Breast epithelium (tissue), 4 donors: ENCODE results near the gene AFF3. TPM values are rescaled to one million over a fixed set of nuclear protein-coding genes. Genes with fewer than 3 reads are reported as not detected.

Source experiments
- DNase-seq, 2 donors: peaks; one replicate each; pipeline ENCODE4 v3.0.0-alpha.2; 2019; ENCODE audit warnings: low spot score in 2 of 2
- H3K27ac ChIP-seq, 2 donors: fragments of 200-600 bp; sonication (generic) in 1 of 2; one replicate each; pipeline ENCODE4 v1.5.1; 2016 to 2019; ENCODE audit warnings: mild to moderate bottlenecking in 1 of 2
- H3K27me3 ChIP-seq, 2 donors: fragments of 200-600 bp; sonication (generic) in 1 of 2; one replicate each; pipeline versions ENCODE4 v1.5.1 to v1.6.0; 2017 to 2019; ENCODE audit warnings: control low read depth in 1 of 2, mild to moderate bottlenecking in 1 of 2
- H3K36me3 ChIP-seq: fragments of 200-600 bp; one replicate; pipeline ENCODE4 v1.5.1; 2019
- H3K4me1 ChIP-seq, 2 donors: fragments of 200-600 bp; sonication (generic); one replicate each; pipeline ENCODE4 v1.5.1; 2016 to 2019; ENCODE audit warnings: control low read depth in 1 of 2
- H3K4me3 ChIP-seq, 3 donors: fragments of 200-600 bp; sonication (generic); 1 replicate in 2 of 3; 2 replicates in 1 of 3; pipeline ENCODE4 v1.5.1; 2016 to 2019; ENCODE audit warnings: mild to moderate bottlenecking in 3 of 3, moderate library complexity in 2 of 3
- H3K9me3 ChIP-seq, 2 donors: fragments of 200-600 bp; sonication (generic) in 1 of 2; one replicate each; pipeline ENCODE4 v1.5.1; 2016 to 2019; ENCODE audit warnings: control low read depth in 1 of 2
- POLR2A ChIP-seq: fragments of 450-650 bp; IDR thresholded peaks from one replicate; pipeline ENCODE4 v1.6.1; 2016; ENCODE audit warnings: antibody characterized with exemption, mild to moderate bottlenecking, moderate library complexity
- POLR2AphosphoS5 ChIP-seq, 3 donors: sonication (generic); formaldehyde crosslinking; IDR thresholded peaks; one replicate each; pipeline ENCODE4 v1.6.1; 2017; ENCODE audit warnings: antibody characterized with exemption in 3 of 3
- intact Hi-C: fragments of 100-400 bp; cut with DNase I; formaldehyde crosslinking; loops from one replicate; pipeline ENCODE4 v1.15.1; 2023; ENCODE audit warnings: low total_unique reads
- total RNA-seq, 3 donors: library from RNA; depleted of rRNA; stranded (reverse); fragments of >200 nt; gene quantifications; one replicate each; pipeline ENCODE4 v1.1.0, GENCODE V29; 2016
- TF ChIP-seq, protein P1 (sequence below), 3 donors: fragments of 450-650 bp; IDR thresholded peaks; one replicate each; pipeline ENCODE4 v1.5.1; 2016 to 2017; ENCODE audit warnings: antibody characterized with exemption in 3 of 3, mild to moderate bottlenecking in 3 of 3, moderate library complexity in 3 of 3

The AFF3 gene
- total RNA-seq, 3 donors from 2014 or later: 8.2 to 116 (median 63.6) TPM

DNA sequence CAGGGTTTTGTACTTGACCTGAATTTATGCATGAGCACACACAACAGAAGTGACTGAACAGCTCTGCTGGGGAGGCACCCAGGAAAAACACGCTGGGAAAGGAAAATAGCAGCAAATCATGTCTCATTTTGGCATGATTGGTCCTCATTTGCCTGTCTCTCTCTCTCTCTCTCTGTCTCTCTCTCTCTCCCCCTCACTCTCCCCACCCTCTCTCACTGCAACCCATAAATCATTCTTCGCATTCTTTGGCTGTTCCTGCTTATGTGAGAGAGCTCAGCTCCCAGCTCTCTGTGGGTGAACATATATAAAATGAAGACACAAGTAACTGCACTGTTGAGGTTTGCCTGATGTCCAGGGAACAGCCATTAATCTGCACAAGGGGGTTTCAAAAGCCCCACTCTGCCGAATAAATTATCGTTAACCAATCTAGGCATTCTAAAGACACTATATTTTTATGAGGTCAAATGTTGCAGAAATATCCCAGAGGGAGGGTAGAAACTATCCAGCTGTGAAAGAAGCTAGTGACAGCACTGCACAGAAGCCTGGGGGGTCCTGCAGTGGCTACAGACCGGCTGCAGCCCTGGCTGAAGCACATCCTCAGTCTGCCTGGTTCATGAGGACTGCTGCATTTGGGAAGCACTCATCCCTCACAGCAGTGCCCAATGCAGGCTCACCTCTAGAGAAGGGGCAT, 260.3 kb downstream of the AFF3 start:
- Histone ChIP-seq H3K27ac (no peak overlapping the region), H3K9me3 (no peaks in the 10 kb centered on the region), H3K4me3 (no peak overlapping the region), H3K4me1 (no peaks in the 10 kb centered on the region), H3K36me3 (no peaks in the 10 kb centered on the region), H3K27me3 (no peaks in the 10 kb centered on the region)
- intact Hi-C loops: no loop called here
- DNase-seq: no peak
- TF ChIP-seq POLR2A: no peak
- TF ChIP-seq, protein P1, sequence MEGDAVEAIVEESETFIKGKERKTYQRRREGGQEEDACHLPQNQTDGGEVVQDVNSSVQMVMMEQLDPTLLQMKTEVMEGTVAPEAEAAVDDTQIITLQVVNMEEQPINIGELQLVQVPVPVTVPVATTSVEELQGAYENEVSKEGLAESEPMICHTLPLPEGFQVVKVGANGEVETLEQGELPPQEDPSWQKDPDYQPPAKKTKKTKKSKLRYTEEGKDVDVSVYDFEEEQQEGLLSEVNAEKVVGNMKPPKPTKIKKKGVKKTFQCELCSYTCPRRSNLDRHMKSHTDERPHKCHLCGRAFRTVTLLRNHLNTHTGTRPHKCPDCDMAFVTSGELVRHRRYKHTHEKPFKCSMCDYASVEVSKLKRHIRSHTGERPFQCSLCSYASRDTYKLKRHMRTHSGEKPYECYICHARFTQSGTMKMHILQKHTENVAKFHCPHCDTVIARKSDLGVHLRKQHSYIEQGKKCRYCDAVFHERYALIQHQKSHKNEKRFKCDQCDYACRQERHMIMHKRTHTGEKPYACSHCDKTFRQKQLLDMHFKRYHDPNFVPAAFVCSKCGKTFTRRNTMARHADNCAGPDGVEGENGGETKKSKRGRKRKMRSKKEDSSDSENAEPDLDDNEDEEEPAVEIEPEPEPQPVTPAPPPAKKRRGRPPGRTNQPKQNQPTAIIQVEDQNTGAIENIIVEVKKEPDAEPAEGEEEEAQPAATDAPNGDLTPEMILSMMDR (IDR thresholded peaks at IDR 0.05): no peak
- no peak for TF ChIP-seq POLR2AphosphoS5 (IDR thresholded peaks at IDR 0.05)

DNA sequence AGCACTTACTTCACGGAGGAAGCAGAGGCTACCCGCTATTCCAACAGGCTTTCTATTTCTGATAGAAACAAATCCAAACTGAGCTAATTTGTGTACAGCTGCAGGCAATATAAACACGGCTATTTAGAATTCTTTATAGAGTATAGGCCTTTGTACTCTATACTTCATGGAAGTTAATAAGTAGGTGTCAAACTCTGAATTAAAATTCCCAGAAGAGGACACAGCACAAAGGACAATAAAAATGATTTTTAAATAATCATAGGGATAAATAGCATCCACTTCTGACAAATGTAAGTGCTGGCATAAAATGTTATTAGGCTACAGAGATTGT, 261.5 kb downstream of the AFF3 start:
- Histone ChIP-seq H3K27ac (no peak overlapping the region), H3K4me3 (no peak overlapping the region), H3K36me3 (no peaks in the 10 kb centered on the region), H3K9me3 (no peaks in the 10 kb centered on the region), H3K27me3 (no peaks in the 10 kb centered on the region), H3K4me1 (no peaks in the 10 kb centered on the region)
- TF ChIP-seq POLR2A (no peak), POLR2AphosphoS5 (IDR thresholded peaks at IDR 0.05) (no peak)
- TF ChIP-seq, protein P1 (IDR thresholded peaks at IDR 0.05): no peak
- no peak for DNase-seq
- intact Hi-C loops: no loop called here

DNA sequence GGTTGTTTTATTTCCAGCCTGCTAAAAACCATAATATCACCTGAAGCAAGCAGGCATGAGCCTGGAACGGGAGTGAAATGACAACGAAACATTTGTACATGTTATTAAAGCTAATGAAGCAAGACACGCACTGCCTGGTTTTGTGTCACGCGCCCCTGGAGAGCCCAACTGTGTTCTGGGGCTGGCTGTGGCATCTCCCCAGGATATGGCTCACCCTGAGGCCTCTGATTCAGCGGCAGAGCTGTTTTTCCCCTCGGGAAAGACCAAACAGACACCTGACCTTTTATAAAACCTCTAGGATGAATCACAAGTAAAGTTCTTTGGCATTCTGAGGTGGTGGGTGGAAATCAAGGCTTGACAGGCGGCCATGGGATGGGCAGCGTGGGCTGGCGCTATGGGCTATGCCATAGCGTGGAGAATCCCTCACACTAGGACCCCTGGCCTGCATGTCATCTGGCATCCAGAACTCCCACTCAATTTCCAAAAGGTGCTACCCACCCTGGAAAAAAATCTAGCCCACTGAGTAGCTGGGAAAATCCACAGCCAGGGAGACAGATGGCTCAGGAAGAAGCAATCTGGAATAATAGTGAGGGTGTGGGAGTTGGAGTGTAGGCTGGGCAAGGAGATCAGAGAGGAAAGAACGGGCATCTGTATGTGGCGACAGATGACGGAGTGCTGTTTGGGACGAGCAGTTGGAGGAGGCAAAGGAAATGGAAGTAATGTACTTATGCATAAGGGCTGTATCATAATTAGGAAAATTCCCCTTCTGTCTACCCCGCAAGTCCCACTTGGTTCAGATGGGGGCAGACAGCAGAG, 262.0 kb downstream of the AFF3 start:
- TF ChIP-seq POLR2AphosphoS5 (IDR thresholded peaks at IDR 0.05) (no peak), POLR2A (no peak)
- TF ChIP-seq, protein P1 (IDR thresholded peaks at IDR 0.05): no peak
- H3K4me3 ChIP-seq: no peak overlapping the region
- intact Hi-C loops: no loop called here
- no peaks in the 10 kb centered on the region for H3K4me1 ChIP-seq
- no peak for DNase-seq
- H3K36me3 ChIP-seq: no peaks in the 10 kb centered on the region
- H3K27me3 ChIP-seq: no peaks in the 10 kb centered on the region
- no peaks in the 10 kb centered on the region for H3K9me3 ChIP-seq
- H3K27ac ChIP-seq: no peak overlapping the region

DNA sequence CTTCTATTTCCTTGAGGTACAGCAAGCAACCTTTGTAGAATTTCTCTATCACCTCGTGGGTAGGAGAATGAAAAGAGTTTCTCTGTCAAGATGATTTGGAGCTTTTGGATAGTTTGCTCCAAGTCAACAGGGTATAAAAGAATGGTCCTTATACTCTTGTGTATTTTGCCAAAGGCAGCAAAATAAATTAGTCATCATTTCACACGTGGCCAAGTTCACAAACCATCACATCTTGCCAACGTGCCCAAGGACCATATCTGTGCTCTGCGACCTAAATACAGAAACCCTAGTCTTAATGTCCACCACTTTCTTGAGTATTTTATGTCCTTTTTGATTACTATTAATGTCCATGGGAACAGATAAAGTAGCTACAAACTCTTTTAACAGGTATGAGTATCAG, 262.9 kb downstream of the AFF3 start:
- H3K4me1 ChIP-seq: no peaks in the 10 kb centered on the region
- no peak overlapping the region for H3K27ac ChIP-seq
- intact Hi-C loops: no loop called here
- H3K27me3 ChIP-seq: no peaks in the 10 kb centered on the region
- TF ChIP-seq POLR2A: no peak
- no peak for TF ChIP-seq POLR2AphosphoS5 (IDR thresholded peaks at IDR 0.05)
- TF ChIP-seq, protein P1 (IDR thresholded peaks at IDR 0.05): no peak
- H3K36me3 ChIP-seq: no peaks in the 10 kb centered on the region
- no peak overlapping the region for H3K4me3 ChIP-seq
- H3K9me3 ChIP-seq: no peaks in the 10 kb centered on the region
- no peak for DNase-seq
